GM12801 (cell line): ENCODE data around the gene SOX6.

Source experiments
- CTCF ChIP-seq: IDR thresholded peaks from one replicate; pipeline ENCODE4 v1.5.1; 2011; ENCODE audit warnings: control low read depth; ENCODE audit not compliant: insufficient read length; ENCODE audit errors: extremely low read depth

Gene SOX6

GRCh38 chr11:16350125-16350524 is 6.2 kb downstream of the SOX6 start:
- TF ChIP-seq CTCF = no peak

GRCh38 chr11:16347928-16348685 is 8.2 kb downstream of the SOX6 start:
- TF ChIP-seq CTCF = no peak

- TF ChIP-seq CTCF = no peak
Measured at GRCh38 chr11:16346975-16347374, 9.4 kb downstream of the SOX6 start.

- no peak for TF ChIP-seq CTCF
Measured at GRCh38 chr11:16341853-16342252, 14.5 kb downstream of the SOX6 start.

GRCh38 chr11:16338393-16338792 is 18.0 kb downstream of the SOX6 start:
- no peak for TF ChIP-seq CTCF

GRCh38 chr11:16337421-16338213 is 18.7 kb downstream of the SOX6 start:
- no peak for TF ChIP-seq CTCF

GRCh38 chr11:16336721-16337120 is 19.6 kb downstream of the SOX6 start:
- TF ChIP-seq CTCF = no peak
